Osteoblast (primary cell): ENCODE data around the gene THAP6. TPM values are rescaled to one million over a fixed set of nuclear protein-coding genes. Genes with fewer than 3 reads are reported as not detected.
"Not testable (repeated sequence)": the region's sequence is repeated elsewhere in the genome, so short reads cannot be mapped to it uniquely, and the experiment has no call there.

Experiments
- DNase-seq: peaks from one replicate; pipeline ENCODE4 v3.0.0; 2011; ENCODE audit warnings: low spot score, mixed read lengths; ENCODE audit not compliant: insufficient read length; ENCODE audit errors: missing footprints
- H2AFZ ChIP-seq: 2 replicates; pipeline ENCODE4 v1.6.0; 2011; ENCODE audit warnings: mild to moderate bottlenecking, low read length
- H3K27ac ChIP-seq: 2 replicates; pipeline ENCODE4 v1.5.1; 2011; ENCODE audit warnings: mild to moderate bottlenecking, low read depth, low read length, moderate library complexity
- H3K27me3 ChIP-seq: 2 replicates; pipeline ENCODE4 v1.6.0; 2012; ENCODE audit warnings: mild to moderate bottlenecking, control low read depth, inconsistent platforms, low read length, moderate library complexity; ENCODE audit not compliant: insufficient read depth
- H3K36me3 ChIP-seq: 2 replicates; pipeline ENCODE4 v1.5.1; 2011; ENCODE audit warnings: mild to moderate bottlenecking, low read length, control low read depth, moderate library complexity; ENCODE audit not compliant: insufficient read depth
- H3K4me1 ChIP-seq: 2 replicates; pipeline ENCODE4 v1.5.1; 2011; ENCODE audit warnings: mild to moderate bottlenecking, low read length, control low read depth, moderate library complexity; ENCODE audit not compliant: insufficient read depth
- H3K4me2 ChIP-seq: 2 replicates; pipeline ENCODE4 v1.6.0; 2011; ENCODE audit warnings: mild to moderate bottlenecking, low read length; ENCODE audit not compliant: insufficient read depth
- H3K4me3 ChIP-seq: fragments of 200-600 bp; sonication (generic); 3 replicates; pipeline ENCODE4 v1.5.1; 2012; ENCODE audit warnings: mild to moderate bottlenecking, low read length, inconsistent platforms; ENCODE audit not compliant: insufficient read depth
- H3K79me2 ChIP-seq: 2 replicates; pipeline ENCODE4 v1.6.0; 2012; ENCODE audit warnings: mild to moderate bottlenecking, low read length, control low read depth, inconsistent platforms; ENCODE audit not compliant: insufficient read depth
- H3K9me3 ChIP-seq: 2 replicates; pipeline ENCODE4 v1.5.1; 2011; ENCODE audit warnings: low read depth, low read length, control low read depth
- H4K20me1 ChIP-seq: 2 replicates; pipeline ENCODE4 v1.6.0; 2012; ENCODE audit warnings: mild to moderate bottlenecking, low read length, control low read depth; ENCODE audit not compliant: insufficient read depth
- total RNA-seq: library from RNA; depleted of rRNA; stranded (reverse); fragments of >200 nt; gene quantifications from 2 replicates; pipeline ENCODE4 v1.2.3, GENCODE V29; 2012
- TF ChIP-seq, protein P1 (sequence below): IDR thresholded peaks from 2 replicates; pipeline ENCODE4 v1.5.1; 2011; ENCODE audit warnings: mild to moderate bottlenecking, low read depth, low read length, moderate library complexity; ENCODE audit errors: extremely low read depth

The THAP6 gene
- total RNA-seq, 1 donor: 17.0 TPM

DNA sequence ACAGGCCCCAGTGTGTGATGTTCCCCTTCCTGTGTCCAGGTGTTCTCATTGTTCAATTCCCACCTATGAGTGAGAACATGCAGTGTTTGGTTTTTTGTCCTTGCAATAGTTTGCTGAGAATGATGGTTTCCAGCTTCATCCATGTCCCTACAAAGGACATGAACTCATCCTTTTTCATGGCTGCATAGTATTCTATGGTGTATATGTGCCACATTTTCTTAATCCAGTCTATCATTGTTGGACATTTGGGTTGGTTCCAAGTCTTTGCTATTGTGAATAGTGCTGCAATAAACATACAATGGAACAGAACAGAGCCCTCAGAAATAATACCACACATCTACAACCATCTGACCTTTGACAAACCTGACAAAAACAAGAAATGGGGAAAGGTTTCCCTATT, 19.7 kb downstream of the THAP6 start:
- H3K9me3 ChIP-seq, H3K4me3 ChIP-seq, H3K79me2 ChIP-seq, H2AFZ ChIP-seq, DNase-seq, H3K27ac ChIP-seq, H3K27me3 ChIP-seq, H4K20me1 ChIP-seq, H3K4me2 ChIP-seq, H3K4me1 ChIP-seq: not testable (repeated sequence)
- peaks cover 13% of the 10 kb centered on the region for H3K36me3 ChIP-seq

DNA sequence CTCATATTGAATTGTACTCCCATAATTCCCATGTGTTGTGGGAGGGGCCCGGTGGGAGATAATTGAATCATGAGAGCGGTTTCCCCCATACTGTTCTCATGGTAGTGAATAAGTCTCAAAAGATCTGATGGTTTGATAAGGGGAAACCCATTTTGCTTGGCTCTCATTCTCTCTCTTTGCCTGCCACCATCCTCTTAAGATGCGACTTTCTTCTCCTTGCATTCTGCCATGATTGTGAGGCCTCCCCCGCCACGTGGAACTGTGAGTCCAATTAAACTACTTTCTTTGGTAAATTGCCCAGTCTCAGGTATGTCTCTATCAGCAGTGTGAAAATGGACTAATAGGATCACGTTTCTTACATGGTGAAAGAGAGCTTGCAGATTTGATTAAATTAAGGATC, 23.0 kb downstream of the THAP6 start:
- not testable (repeated sequence) for H3K36me3 ChIP-seq, H3K9me3 ChIP-seq, H3K27me3 ChIP-seq, H3K4me1 ChIP-seq, H4K20me1 ChIP-seq, H3K79me2 ChIP-seq, H3K27ac ChIP-seq, DNase-seq, H2AFZ ChIP-seq, H3K4me3 ChIP-seq, H3K4me2 ChIP-seq

DNA sequence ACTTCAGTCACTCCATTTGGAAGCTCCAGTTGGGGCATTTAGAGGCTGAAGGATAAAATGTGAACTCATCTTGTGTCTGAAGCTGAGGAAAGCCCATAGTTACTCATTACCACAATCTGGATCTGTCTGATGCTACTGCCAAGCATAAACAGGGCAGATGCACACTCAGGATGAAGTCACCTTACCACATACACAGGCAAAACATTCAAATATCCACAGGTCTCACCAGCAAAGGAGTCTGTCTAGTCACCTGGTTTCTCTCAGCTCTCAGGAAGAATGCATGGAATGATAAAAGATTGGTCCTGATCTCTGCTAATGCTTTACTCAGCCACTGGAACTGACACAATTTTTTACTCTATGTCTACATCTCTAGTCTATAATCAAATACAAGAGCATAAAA, 28.6 kb downstream of the THAP6 start:
- Histone ChIP-seq H3K27ac (peak overlapping the region; percentile 43), H3K4me2 (no peak overlapping the region), H3K4me1 (peaks cover 16% of the 10 kb centered on the region), H3K27me3 (no peaks in the 10 kb centered on the region), H3K9me3 (no peaks in the 10 kb centered on the region), H3K79me2 (no peaks in the 10 kb centered on the region), H3K4me3 (no peak overlapping the region), H4K20me1 (no peaks in the 10 kb centered on the region), H2AFZ (no peak overlapping the region), H3K36me3 (no peaks in the 10 kb centered on the region)
- TF ChIP-seq, protein P1, sequence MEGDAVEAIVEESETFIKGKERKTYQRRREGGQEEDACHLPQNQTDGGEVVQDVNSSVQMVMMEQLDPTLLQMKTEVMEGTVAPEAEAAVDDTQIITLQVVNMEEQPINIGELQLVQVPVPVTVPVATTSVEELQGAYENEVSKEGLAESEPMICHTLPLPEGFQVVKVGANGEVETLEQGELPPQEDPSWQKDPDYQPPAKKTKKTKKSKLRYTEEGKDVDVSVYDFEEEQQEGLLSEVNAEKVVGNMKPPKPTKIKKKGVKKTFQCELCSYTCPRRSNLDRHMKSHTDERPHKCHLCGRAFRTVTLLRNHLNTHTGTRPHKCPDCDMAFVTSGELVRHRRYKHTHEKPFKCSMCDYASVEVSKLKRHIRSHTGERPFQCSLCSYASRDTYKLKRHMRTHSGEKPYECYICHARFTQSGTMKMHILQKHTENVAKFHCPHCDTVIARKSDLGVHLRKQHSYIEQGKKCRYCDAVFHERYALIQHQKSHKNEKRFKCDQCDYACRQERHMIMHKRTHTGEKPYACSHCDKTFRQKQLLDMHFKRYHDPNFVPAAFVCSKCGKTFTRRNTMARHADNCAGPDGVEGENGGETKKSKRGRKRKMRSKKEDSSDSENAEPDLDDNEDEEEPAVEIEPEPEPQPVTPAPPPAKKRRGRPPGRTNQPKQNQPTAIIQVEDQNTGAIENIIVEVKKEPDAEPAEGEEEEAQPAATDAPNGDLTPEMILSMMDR: no peak
- DNase-seq: peak; percentile 86

DNA sequence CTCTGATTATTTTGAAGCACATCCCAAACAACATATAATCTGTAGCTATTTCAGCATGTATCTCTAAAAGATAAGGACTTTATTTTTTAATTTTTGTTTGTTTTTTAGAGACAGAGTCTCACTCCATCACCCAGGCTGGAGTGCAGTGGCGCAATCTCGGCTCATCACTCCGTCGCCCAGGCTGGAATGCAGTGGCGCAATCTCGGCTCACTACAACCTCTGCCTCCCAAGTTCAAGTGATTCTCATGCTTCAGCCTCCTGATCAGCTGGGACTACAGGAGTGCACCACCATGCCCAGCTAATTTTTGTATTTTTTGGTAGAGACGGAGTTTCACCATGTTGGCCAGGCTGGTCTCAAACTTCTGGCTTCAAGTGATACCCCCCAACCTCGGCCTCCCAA, 29.9 kb downstream of the THAP6 start:
- H3K27me3 ChIP-seq, H3K27ac ChIP-seq, H3K4me2 ChIP-seq, H2AFZ ChIP-seq, H3K4me3 ChIP-seq, DNase-seq, H3K36me3 ChIP-seq, H3K79me2 ChIP-seq, H4K20me1 ChIP-seq, H3K9me3 ChIP-seq: not testable (repeated sequence)
- H3K4me1 ChIP-seq: peaks cover 16% of the 10 kb centered on the region

DNA sequence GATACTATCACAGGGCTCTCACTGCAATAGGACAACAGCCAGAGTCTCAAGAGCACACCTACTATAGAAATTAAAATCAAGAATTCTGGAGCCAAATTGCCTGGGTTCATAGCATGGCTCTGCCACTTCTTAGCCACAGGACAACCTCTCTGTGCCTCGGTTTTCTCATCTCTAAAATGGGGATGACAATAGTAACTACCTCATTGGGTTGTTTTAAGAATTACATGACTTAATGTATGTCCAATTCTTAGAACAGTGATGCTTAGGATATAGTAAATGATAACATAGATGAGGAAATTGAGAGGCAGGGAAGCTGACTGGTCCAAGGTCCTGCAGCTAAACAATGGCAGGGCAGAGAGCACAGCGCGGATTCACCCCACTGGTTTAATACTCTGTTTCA, 30.6 kb downstream of the THAP6 start:
- no peaks in the 10 kb centered on the region for H3K9me3 ChIP-seq
- TF ChIP-seq, protein P1: no peak
- H4K20me1 ChIP-seq: no peaks in the 10 kb centered on the region
- no peaks in the 10 kb centered on the region for H3K36me3 ChIP-seq
- H3K4me2 ChIP-seq: no peak overlapping the region
- no peak overlapping the region for H2AFZ ChIP-seq
- H3K4me3 ChIP-seq: no peak overlapping the region
- H3K27me3 ChIP-seq: no peaks in the 10 kb centered on the region
- H3K79me2 ChIP-seq: no peaks in the 10 kb centered on the region
- no peak overlapping the region for H3K27ac ChIP-seq
- peaks cover 16% of the 10 kb centered on the region for H3K4me1 ChIP-seq
- DNase-seq: no peak
